Measurements from ENCODE around the gene ACADSB. TPM values are rescaled to one million over a fixed set of nuclear protein-coding genes. Genes with fewer than 3 reads are reported as not detected.

ACADSB gene
- total and polyA plus RNA-seq, 7 donors, result 9.8 to 50.1 (median 37.4) TPM

- intact Hi-C loops (cut with DNase I), result no loop called here
- no peaks in the 10 kb centered on the region for H3K9me3 ChIP-seq
- no peak for ATAC-seq
- no peaks in the 10 kb centered on the region for H3K4me1 ChIP-seq
- H3K27me3 ChIP-seq (ENCODE audit: insufficient read depth in 3 of 3, low read length in 2 of 3), result peaks cover 0 to 7% (median 1%) of the 10 kb centered on the region in 3 donors
- 61 to 70% (median 64%) methylated on average over 6 of the region's 6 CpGs for WGBS, 3 donors
- no peak overlapping the region for H3K4me3 ChIP-seq
- H3K36me3 ChIP-seq (ENCODE audit: insufficient read depth in 1 of 2, low read depth in 1 of 2), result no peaks in the 10 kb centered on the region
- no peak overlapping the region for H3K27ac ChIP-seq
- TF ChIP-seq CTCF (IDR thresholded peaks at IDR 0.05), result no peak
- DNase-seq, result no peak
Observed at GRCh38 chr10:123073187-123073586, 64.4 kb downstream of the ACADSB start.

- no peak for TF ChIP-seq CTCF (IDR thresholded peaks at IDR 0.05)
- Histone ChIP-seq H3K9me3 (no peaks in the 10 kb centered on the region), H3K4me1 (no peaks in the 10 kb centered on the region), H3K4me3 (no peak overlapping the region), H3K27me3 (ENCODE audit: insufficient read depth in 3 of 3, low read length in 2 of 3) (peaks cover 0 to 7% (median 3%) of the 10 kb centered on the region in 3 donors), H3K27ac (no peak overlapping the region), H3K36me3 (ENCODE audit: insufficient read depth in 1 of 2, low read depth in 1 of 2) (no peaks in the 10 kb centered on the region)
- no peak for ATAC-seq
- no peak for DNase-seq
- intact Hi-C loops (cut with DNase I), result no loop called here
- 57 to 70% (median 60%) methylated on average over 5 of the region's 5 CpGs for WGBS, 3 donors
Observed at GRCh38 chr10:123074215-123074614, 65.4 kb downstream of the ACADSB start.

GRCh38 chr10:123081896-123082295, 73.1 kb downstream of the ACADSB start:
- no peak for TF ChIP-seq CTCF (IDR thresholded peaks at IDR 0.05)
- ATAC-seq (no peak), DNase-seq (no peak)
- peaks cover 0 to 8% (median 2%) of the 10 kb centered on the region in 3 donors for H3K27me3 ChIP-seq (ENCODE audit: insufficient read depth in 3 of 3, low read length in 2 of 3)
- H3K4me1 ChIP-seq, result no peaks in the 10 kb centered on the region
- no peaks in the 10 kb centered on the region for H3K36me3 ChIP-seq (ENCODE audit: insufficient read depth in 1 of 2, low read depth in 1 of 2)
- H3K9me3 ChIP-seq, result no peaks in the 10 kb centered on the region
- intact Hi-C loops (cut with DNase I), result no loop called here
- H3K4me3 ChIP-seq, result no peak overlapping the region
- WGBS, 3 donors, result 51 to 70% (median 57%) methylated on average over 7 of the region's 7 CpGs
- H3K27ac ChIP-seq, result no peak overlapping the region

GRCh38 chr10:123083811-123084210, 75.0 kb downstream of the ACADSB start:
- no peak for ATAC-seq

More at GRCh38 chr10:123083811-123084210, 75.0 kb downstream of the ACADSB start:
- Histone ChIP-seq H3K4me1 (no peaks in the 10 kb centered on the region), H3K4me3 (no peak overlapping the region), H3K27ac (no peak overlapping the region), H3K9me3 (no peaks in the 10 kb centered on the region), H3K27me3 (ENCODE audit: insufficient read depth in 3 of 3, low read length in 2 of 3) (peaks cover 0 to 4% (median 2%) of the 10 kb centered on the region in 3 donors), H3K36me3 (ENCODE audit: insufficient read depth in 1 of 2, low read depth in 1 of 2) (no peaks in the 10 kb centered on the region)
- WGBS, 3 donors, result 65 to 78% (median 70%) methylated on average over 6 of the region's 6 CpGs
- no peak for DNase-seq
- TF ChIP-seq CTCF (IDR thresholded peaks at IDR 0.05), result no peak
- intact Hi-C loops (cut with DNase I), result no loop called here

Measured in psoas muscle (tissue), 8 donors.